GM18498 (cell line): ENCODE data around the gene CLTCL1.
"Not testable (repeated sequence)": the region's sequence is repeated elsewhere in the genome, so short reads cannot be mapped to it uniquely, and the experiment has no call there.

ENCODE experiments used
- ATAC-seq: cut with Tn5 transposase; IDR thresholded peaks from one replicate; pipeline ENCODE4 v1.9.1; 2021; ENCODE audit warnings: mild to moderate bottlenecking, moderate library complexity; ENCODE audit not compliant: unreplicated experiment

CLTCL1 gene

DNA sequence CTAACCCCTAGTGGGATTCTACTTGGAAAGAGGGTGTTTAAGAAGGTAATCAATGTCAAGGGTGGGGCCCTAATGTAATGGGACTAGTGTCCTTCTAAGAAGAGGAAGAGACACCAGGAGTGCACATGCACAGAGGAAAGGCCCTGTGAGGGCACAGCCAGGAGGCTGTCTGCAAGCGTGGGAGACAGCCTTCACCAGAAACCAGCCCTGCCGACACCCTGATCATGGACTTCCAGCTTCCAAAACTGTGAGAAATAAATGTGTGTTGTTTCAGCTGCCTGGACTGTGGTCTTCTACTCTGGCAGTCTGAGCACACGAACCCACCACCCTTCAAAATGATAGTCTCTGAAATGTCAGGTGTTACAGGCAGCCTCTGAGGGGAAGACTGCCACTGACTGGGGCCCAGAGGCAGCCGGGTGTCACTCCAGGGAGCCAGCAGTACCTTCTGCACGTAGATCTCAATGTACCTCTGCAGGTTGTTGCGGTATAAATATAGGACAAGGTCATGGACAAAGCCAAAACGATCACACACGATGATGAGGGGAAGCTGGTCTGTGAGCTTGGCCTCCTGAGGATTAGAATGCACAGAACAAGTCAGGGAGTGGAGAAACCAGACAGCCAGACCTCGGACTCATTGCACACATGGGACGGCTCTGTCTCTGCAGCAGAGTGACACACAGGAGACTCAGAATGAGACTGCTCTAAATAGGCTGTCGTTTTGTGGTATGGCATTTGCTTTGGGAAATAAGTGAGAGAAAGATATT, 69.1 kb downstream of the CLTCL1 start:
- ATAC-seq, result no peak

DNA sequence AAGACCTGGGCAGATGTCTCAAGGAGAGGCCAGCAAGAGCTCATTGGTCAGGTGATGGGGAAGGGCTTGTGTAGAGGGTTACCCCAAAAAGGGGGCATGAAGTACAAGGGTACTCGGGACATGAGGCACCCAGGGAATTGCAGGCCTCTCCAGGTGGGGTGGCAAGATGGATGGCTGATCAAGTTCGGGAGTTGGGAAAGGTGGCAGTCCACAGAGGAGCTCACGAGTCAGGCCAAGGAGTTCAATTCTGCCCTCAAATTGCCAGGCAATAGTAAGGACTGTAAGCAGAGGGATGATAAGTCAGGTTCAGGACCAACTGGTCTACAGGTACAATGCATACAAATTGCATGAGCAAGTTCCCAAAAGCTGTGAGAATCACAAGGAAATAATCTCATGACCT, 70.7 kb downstream of the CLTCL1 start:
- no peak for ATAC-seq

DNA sequence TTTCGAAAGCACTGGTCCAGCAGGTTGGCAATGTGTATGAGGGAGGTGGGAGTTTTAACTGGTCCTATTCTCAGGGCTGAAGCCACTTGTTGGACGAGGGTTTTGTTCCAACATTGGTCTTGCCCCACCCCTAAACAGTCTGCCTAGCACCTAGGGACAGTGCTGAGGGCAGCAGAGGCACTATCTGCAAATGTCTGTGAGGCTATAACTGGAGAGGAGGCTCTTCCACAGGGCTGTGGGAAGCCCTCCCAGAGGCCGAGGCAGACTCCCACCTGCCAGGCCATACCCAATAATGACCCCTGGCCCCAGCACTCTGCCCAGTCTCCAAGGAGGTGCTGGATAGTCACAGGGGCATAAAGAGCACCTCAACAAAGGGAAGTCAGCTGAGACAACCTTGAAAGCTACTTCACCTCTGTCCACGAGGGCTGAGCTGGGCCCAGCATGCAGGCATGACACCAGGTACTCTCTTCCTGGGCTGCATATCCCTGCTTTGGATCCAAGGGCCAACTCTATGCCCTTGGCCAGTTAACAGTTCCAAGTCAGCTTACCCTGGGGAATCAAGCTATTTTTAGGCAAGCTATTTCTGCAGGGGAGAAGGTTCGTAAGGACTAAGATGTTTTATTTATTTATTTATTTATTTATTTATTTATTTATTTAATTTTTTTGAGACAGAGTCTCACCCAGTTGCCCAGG, 72.8 kb downstream of the CLTCL1 start:
- no peak for ATAC-seq

DNA sequence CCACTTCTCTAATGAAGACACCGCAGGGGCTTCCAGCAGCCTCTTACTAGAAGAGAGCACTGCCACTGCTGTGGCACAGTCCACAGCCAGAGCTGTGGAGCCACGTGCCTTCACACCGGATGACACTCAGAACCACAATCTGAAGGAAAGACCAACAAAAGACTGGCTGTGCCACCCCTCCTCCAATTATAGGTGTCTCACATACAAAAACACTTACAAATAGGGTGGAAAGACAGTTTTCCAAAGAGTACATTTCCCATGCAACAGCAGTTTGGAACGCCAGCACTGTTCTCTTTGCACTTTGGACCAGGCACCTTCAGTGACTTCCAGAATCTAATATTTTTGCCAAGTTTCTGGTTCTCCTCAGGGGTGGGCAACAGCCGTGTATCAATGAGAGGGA, 74.9 kb downstream of the CLTCL1 start:
- ATAC-seq, result no peak

DNA sequence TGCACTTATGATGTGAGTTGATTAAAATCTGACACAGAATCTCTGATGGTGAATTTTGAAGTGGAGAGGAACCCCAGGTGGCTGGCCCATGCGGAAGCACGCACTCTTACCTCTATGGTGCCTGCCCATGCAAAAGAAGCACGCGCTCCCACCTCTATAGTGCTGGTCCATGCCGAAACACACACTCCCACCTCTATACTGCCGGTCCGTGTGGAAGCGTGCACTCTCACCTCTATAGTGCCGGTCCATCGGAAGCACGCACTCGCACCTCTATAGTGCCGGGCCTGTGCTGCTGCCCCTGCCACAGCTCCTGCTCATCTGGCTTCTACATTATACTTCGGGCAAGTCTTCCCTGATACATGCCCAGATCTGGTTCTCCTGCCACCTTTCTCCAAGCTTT, 76.2 kb downstream of the CLTCL1 start:
- no peak for ATAC-seq

DNA sequence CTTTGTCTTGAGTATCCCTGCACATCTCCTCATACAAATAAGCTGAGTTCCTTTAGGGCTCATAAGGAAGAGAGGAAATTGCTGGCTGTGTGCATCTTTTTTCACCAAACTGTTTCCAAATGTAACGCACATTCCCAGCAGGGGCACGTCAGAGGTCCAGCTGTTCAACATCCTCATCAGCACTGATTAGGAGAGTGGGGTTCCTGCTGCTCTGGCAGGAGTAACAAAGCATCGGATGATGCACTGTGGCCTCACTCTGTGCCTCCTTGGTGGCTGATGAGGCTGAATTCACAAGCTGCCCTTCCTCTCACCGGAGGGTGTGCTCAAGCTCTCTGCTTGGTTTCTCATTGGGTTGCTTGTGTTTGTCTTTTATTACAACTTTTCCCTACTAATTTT, 77.4 kb downstream of the CLTCL1 start:
- no peak for ATAC-seq

DNA sequence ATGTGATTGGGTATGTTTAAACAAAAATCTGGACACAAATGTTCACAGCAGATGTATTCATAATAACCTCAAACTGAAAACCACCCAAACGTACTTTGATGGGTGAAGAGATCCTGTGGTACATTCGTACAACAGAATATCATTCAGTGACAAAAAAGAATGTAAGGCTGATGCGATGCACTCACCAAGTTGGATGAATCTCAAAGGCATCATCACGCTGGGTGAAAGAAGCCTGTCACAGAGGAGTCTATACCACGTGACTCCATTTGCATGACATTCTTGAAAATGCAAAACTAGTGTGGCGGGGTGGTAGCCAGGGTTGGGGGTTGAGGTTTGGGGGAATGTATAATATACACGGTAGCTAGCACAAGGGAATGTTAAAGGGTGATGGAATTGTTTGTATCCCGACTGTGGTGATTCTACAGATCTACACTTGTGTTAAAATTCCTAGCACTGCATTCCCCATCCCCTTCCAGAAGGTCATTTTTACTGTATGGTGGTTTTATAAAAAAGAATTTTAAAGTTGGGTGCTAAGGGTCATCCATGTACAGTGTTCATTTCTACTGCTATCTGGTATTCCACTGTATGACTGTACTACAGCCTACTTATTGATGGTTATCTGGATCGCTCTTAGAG, 78.0 kb downstream of the CLTCL1 start:
- no peak for ATAC-seq

DNA sequence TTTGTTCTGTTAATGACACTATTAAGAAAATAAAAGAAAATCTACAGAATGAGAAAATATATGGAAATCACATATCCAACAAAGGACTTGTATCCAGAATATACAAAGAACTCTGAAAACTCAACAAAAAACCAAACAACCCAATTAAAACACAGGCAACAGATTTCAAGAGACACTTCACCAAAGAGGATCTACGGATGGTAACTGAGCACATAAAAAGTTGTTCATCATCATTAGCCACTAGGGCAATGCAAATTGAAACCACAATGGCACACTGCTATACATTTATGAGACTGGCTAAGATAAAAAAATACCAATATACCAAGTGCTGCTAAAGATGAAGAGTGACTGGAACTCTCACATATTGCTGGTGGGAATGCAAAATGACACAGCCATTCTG, 78.5 kb downstream of the CLTCL1 start:
- ATAC-seq, result no peak

DNA sequence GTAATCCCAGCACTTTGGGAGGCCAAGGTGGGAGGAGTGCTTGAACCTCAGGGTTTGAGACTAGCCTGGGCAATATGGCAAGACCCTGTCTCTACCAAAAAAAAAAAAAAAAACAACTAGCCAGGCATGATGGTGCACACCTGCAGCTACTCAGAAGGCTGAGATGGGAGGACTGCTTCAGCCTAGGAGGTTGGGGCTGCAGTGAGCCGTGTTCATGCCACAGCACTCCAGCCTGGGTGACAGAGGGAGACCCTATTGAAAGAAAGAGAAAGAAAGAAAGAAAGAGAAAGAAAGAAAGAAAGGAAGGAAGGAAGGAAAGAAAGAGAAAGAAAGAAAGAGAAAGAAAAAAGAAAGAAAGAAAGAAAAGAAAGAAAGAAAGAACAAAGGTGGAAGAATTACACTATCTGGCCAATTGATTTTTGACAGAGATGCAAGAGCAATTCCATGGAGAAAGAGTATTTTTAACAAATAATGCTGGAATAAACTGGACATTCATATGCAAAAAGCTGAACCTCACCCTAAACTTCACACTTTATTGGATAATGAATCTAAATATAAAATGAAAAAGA, 79.1 kb downstream of the CLTCL1 start:
- ATAC-seq, result no peak

DNA sequence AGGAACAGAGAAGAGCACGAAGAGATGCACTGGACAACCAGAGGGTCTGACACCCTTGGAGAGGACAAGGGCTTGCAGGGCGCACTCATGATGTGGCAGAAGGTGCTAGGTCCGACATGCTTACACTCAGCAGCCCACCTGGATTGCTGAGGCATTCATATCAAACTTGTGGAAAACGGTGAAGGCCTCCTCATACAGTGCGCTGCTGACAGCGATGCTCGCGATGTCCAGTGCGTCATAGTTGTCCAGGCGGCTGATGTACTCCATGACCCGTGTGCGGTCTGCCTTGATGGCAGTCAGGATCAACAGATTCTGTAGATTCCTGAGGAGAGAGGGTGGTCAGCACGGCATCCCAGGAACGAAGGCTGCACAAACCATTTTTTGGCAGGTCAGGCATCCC, 81.3 kb downstream of the CLTCL1 start:
- ATAC-seq, result no peak

DNA sequence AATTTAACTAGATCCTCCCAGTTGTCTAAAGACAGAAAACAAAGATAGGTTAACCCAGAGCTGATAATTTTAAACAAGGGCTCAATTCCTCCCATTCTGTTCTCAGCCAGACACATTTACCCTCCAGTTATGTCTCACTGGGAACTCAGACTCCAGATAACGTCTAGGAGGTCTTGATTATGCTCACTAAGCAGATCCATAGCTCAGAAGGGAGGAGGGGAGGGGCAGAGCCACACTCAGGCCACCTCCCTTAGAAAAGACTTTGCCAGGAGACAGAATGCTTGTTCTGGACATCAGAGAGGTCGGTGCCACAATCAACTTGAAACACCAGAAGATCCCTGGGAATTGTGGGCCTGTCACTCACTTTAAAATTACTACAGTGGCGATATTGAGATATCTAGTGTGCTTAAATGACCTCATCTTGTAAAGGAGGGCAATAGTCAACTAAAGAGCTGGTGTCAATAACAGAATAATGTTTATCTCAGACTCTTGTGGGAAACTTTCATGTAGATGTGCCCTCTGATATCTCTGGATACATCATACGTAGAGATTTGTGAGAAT, 83.2 kb downstream of the CLTCL1 start:
- no peak for ATAC-seq

DNA sequence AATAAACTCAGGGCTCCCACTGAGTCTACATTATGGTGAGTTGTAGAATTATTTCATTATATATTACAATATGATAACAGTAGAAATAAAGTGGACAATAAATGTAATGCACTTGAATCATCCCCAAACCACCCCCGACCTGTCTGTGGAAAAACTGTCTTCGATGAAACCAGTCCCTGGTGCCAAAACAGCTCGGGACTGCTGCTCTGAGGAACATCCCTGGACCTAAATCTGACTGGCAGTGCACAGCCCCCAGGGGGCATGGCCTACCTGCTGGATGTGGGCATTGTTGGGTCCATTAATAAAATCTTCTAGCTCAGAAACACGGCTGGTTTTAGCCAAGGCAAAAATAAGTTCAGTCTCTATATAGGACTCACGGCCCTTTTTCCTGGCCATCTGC, 83.6 kb downstream of the CLTCL1 start:
- no peak for ATAC-seq

DNA sequence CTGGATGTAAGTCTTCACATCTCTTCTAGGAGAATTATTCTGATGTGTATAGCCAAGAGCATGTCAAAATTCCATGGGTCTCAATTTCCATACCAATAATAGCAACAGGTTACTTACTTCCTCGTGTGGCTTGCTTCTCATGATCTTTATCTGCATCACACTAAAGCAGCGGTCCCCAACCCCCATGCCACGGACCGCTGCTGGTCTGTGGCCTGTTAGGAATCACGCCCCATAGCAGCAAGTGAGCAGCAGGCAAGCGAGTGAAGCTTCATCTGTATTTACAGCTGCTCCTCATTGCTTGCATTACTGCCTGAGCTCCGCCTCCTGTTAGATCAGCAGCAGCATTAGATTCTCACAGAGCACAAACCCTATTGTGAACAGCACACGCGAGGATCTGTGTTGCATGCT, 84.1 kb downstream of the CLTCL1 start:
- no peak for ATAC-seq

DNA sequence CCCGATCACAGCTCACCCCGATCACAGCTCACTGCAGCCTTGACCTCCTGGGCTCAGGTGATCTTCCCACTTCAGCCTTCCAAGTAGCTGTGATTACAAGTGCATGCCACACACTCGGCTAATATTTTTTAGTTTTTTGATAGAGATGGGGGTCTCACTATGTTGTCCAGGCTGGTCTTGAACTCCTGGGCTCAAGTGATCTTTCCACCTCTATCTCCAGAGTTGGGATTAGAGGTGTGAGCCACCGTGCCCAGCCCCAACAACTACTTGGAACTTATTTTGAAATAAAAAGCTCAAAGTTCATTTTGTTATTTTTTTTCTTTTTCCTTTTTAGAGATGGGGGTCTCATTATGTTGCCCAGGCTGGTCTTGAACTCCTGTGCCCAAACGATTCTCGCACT, 85.2 kb downstream of the CLTCL1 start:
- ATAC-seq, result no peak

DNA sequence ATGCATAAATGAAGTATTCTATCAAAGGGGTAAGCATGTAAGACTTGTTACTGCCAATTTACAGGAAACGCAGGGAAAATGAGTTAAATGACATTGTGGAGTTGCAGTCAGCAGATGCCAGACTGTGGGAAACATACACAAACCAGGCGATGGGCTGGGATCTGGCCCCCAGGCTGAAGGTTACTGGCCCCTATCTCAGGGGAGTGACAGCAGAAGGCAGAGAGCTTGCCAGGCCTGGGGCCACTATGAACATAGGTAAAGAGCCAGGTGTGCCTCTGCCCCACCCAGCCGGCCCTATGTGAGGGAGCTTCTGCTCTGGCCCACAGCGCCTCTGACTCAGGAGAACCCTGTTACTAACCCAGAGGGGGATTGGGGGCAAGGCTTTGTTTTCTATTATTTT, 86.9 kb downstream of the CLTCL1 start:
- ATAC-seq, result no peak

DNA sequence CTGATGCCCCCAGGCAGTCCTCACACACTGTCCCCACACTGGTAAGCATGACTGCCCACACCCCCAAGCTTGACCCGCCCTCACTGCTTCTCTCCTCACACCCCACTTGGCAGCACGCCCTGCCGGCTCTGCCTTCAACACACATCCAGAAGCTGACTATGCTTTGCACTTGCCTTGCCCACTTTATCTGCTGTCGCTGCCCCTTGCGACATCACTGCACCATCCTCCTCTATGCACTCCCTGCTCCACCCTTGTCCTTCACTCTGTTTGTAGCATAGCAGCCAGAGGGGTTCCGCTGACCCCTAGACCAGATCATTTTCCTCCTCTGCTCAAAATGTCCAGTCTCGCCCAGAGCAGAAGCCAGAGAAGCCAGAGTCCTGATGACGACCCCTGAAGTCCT, 87.7 kb downstream of the CLTCL1 start:
- ATAC-seq, result no peak

DNA sequence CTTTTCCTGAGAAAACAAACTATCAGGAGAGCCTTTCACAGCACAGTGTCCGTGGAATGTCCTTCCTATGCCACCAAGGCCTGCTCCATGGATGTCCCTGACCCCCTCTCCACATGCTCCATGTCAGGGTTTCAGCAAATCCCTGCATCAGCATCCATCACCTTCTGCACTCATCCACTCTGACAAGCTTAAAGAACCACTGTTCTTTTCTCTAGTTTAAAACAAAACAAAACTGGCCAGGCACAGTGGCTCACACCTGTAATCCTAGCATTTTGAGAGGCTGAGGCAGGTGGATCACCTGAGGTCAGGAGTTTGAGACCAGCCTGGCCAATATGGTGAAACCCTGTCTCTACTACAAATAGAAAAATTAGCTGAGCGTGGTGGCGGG, 88.7 kb downstream of the CLTCL1 start:
- not testable (repeated sequence) for ATAC-seq

DNA sequence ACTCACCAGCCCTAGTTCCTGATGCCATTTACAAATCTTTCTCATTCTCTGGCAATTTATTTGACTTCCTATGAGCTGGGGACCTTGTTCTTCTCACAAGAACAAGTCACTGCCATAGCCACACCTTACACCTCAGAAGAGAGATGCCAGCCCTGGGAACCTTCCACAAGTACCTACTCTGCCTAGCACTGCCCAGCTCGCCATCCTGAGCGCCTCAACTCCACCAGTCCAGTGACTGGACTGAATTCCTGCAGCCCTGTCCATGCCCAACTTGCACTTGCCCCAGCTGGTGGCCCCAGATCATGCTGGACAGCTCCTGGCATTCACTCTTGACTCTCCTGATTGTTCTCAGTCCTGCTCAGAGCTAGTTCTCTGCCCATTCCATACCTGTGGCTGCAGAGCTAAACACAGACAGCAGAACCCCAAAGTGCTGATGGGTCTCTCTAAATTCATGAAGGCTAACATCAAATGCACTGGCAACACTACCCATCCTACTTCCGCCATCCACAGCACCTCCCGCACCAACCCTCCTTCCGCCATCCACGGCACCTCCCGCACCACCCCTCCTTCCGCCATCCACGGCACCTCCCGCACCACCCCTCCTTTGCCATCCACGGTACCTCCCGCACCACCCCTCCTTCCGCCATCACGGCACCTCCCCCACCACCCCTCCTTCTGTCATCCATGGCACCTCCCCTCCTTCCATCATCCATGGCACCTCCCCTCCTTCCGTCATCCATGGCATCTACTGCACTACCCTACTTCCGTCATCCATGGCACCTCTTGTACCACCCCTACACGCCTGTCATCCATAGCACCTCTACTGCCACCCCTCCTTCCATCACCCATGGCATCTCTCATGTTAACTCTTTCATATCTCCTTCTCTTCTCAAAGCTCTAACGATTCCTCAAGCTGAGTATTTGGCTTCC, 89.4 kb downstream of the CLTCL1 start:
- no peak for ATAC-seq

DNA sequence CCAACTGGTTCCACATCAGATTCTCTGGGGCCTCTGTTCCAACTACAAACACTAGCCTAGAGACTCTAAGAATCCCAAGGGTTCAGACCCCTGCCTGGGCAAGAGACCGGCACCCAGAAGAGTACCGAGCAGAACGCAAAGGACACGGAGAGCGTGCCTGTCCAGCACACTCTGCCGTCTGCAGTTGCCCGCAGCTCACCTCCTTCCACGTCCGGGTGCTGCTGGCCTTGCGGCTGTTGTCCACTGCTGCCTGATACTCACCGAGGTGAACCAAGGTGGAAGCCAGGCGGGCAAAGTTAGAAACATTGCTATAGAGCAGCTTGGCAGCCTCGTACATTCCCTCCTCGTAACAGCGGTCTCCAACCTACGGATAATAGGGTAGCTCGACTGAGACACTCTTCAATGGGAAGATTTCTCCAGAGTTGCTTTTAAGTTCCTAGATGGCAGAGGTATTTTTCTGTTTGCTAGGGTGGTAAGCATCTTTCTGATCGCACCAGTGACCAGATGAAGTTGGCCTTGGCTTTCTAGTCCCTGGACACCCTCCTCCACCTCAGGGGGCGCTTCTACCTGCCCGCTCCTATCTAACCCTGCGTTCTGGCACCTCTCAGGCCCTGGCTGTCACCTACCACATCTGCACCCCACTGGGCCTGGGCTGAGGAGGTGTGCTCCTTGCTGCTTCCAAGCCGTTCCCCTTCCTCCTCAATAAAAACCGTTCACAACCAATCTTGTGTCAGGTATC, 90.2 kb downstream of the CLTCL1 start:
- ATAC-seq, result no peak

DNA sequence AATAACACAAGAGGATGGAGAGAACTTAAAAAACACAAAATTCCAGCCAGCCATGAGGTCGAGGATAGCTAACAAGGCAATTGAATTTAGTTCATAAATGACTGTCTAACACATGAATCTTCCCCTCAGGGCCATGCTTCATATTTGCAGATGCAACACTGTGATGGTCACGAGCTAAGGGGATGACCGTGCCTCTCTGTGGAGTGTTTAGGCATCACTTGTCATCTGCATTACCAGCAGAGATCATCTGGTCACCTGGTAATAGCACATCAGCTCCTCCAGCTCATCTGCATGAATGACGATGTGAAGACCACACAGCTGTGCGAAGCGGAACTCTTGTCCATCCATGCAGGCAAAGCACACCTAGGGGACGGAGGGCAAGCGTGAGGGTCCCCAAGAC, 92.0 kb downstream of the CLTCL1 start:
- no peak for ATAC-seq
